Progenitor cell of endocrine pancreas (in vitro differentiated cells): ENCODE results near the gene HOXB1. TPM values are rescaled to one million over a fixed set of nuclear protein-coding genes. Genes with fewer than 3 reads are reported as not detected.

ENCODE experiments used
- DNase-seq: peaks from one replicate; pipeline ENCODE4 v3.0.0; 2021; ENCODE audit warnings: low spot score; ENCODE audit not compliant: unreplicated experiment
- H3K27ac Mint-ChIP-seq: 2 replicates; pipeline ENCODE4 v1.8.0; 2021; ENCODE audit warnings: mild to moderate bottlenecking, moderate library complexity, mixed read lengths
- H3K27me3 Mint-ChIP-seq: 2 replicates; pipeline ENCODE4 v1.8.0; 2021; ENCODE audit warnings: mixed read lengths
- H3K36me3 Mint-ChIP-seq: 2 replicates; pipeline ENCODE4 v1.8.0; 2022; ENCODE audit warnings: mixed read lengths; ENCODE audit not compliant: insufficient read depth
- H3K4me1 Mint-ChIP-seq: 2 replicates; pipeline ENCODE4 v1.8.0; 2021; ENCODE audit warnings: low read depth, mixed read lengths
- H3K4me3 Mint-ChIP-seq: 2 replicates; pipeline ENCODE4 v1.8.0; 2021; ENCODE audit warnings: low read depth, mild to moderate bottlenecking, moderate library complexity, mixed read lengths
- H3K9me3 Mint-ChIP-seq: 2 replicates; pipeline ENCODE4 v1.8.0; 2021; ENCODE audit warnings: low read depth, mixed read lengths
- CTCF ChIP-seq: fragments of 200-600 bp; sonication (generic); IDR thresholded peaks from one replicate; pipeline ENCODE4 v1.5.0; 2021; ENCODE audit warnings: antibody characterized with exemption, mild to moderate bottlenecking; ENCODE audit not compliant: unreplicated experiment
- total RNA-seq: library from RNA; stranded (reverse); gene quantifications from 2 replicates; pipeline ENCODE4 v1.2.1, GENCODE V29; 2021

HOXB1 gene
- total RNA-seq, 1 donor from 2014 or later = 0.96 TPM

GRCh38 chr17:48565022-48565554 lies 34.3 kb upstream of the HOXB1 start:
- no peaks in the 10 kb centered on the region for H3K36me3 Mint-ChIP-seq
- no peaks in the 10 kb centered on the region for H3K9me3 Mint-ChIP-seq
- TF ChIP-seq CTCF = no peak
- H3K4me1 Mint-ChIP-seq = peaks cover 37% of the 10 kb centered on the region
- H3K27me3 Mint-ChIP-seq = peaks cover 34% of the 10 kb centered on the region
- no peak for DNase-seq
- H3K27ac Mint-ChIP-seq = peak overlapping the region; percentile 27
- peak overlapping the region; percentile 68 for H3K4me3 Mint-ChIP-seq

DNA sequence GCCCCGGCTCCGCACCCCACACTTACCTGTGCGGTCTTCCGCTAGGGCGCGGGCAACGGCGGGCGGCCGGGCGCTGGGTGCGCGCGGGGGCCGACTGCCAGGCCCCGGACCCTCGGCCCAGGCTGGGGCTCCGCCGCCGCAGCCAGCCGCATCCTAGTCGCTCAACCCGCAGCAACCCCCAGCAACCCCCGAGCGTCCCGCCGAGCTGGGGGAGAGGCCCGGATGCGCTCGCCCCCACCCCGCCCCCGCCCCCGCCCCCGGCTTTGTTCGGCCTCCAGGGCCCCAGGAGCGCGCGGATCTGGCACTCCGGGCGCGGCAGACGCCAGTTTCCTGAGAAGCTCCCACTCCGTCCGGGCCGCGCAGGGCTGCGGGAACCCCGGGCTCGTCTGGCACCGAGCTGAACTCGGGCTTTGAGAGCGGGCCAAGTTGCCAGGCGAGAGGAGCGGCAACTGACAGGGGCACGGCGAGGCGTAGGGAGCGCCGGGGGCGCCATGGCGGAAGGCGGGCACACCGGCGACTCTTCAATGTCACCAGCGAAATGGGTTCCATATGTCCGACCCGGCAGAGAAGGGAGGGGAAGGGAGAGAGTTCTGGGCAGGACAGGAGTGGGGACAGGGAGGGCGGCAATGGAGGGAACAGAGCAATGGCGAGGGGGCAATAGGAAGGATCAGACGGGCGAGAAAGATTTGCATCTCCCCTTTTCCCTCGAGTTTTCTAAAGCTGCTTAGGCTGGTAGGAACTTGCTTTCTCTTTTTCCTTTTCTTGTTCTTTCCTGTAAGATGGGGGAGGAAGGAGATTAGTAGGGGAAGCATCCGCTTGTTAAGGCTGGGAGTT lies 33.6 kb upstream of the HOXB1 start:
- DNase-seq = no peak
- Mint-ChIP-seq H3K9me3 (no peaks in the 10 kb centered on the region), H3K27me3 (peaks cover 41% of the 10 kb centered on the region), H3K27ac (peak overlapping the region; percentile 27), H3K4me1 (peaks cover 43% of the 10 kb centered on the region), H3K4me3 (peak overlapping the region; percentile 68), H3K36me3 (no peaks in the 10 kb centered on the region)
- TF ChIP-seq CTCF = no peak

GRCh38 chr17:48563867-48564187 lies 33.0 kb upstream of the HOXB1 start:
- peaks cover 46% of the 10 kb centered on the region for H3K27me3 Mint-ChIP-seq
- peak overlapping the region; percentile 74 for H3K4me3 Mint-ChIP-seq
- peak overlapping the region; percentile 89 for H3K27ac Mint-ChIP-seq
- H3K9me3 Mint-ChIP-seq = no peaks in the 10 kb centered on the region
- H3K4me1 Mint-ChIP-seq = peaks cover 43% of the 10 kb centered on the region
- no peak for TF ChIP-seq CTCF
- H3K36me3 Mint-ChIP-seq = no peaks in the 10 kb centered on the region
- no peak for DNase-seq

- H3K36me3 Mint-ChIP-seq = no peaks in the 10 kb centered on the region
- no peak for TF ChIP-seq CTCF
- H3K27ac Mint-ChIP-seq = peak overlapping the region; percentile 89
- peaks cover 46% of the 10 kb centered on the region for H3K4me1 Mint-ChIP-seq
- DNase-seq = no peak
- peak overlapping the region; percentile 74 for H3K4me3 Mint-ChIP-seq
- H3K9me3 Mint-ChIP-seq = no peaks in the 10 kb centered on the region
- peaks cover 51% of the 10 kb centered on the region for H3K27me3 Mint-ChIP-seq
These were observed 32.6 kb upstream of the HOXB1 start for GRCh38 chr17:48563385-48563838.

GRCh38 chr17:48562934-48563333 lies 32.1 kb upstream of the HOXB1 start:
- H3K36me3 Mint-ChIP-seq = no peaks in the 10 kb centered on the region
- peaks cover 49% of the 10 kb centered on the region for H3K4me1 Mint-ChIP-seq
- H3K27ac Mint-ChIP-seq = peak overlapping the region; percentile 89
- H3K27me3 Mint-ChIP-seq = peaks cover 55% of the 10 kb centered on the region
- no peak for DNase-seq
- H3K9me3 Mint-ChIP-seq = no peaks in the 10 kb centered on the region
- peak overlapping the region; percentile 74 for H3K4me3 Mint-ChIP-seq
- TF ChIP-seq CTCF = no peak
